Fibroblast of lung (primary cell): ENCODE data around the gene MAP4K2.
A peak's percentile ranks its signal among the peaks of the same experiment; 100 is the strongest.

ENCODE experiments used
- EZH2 ChIP-seq: IDR thresholded peaks from 2 replicates; pipeline ENCODE4 v1.5.1; 2012; ENCODE audit warnings: low read length, control low read depth, mild to moderate bottlenecking; ENCODE audit errors: missing control alignments
- TF ChIP-seq, protein P1 (sequence below), 2 donors: IDR thresholded peaks in 1 of 2; conservative IDR thresholded peaks in 1 of 2; 1 replicate in 1 of 2; 2 replicates in 1 of 2; pipeline ENCODE4 v1.5.1; 2011 to 2012; ENCODE audit warnings: low read length in 2 of 2, control low read depth in 1 of 2, inconsistent platforms in 1 of 2, low read depth in 1 of 2, mild to moderate bottlenecking in 1 of 2

GRCh38 chr11:64743591-64744543 is 59.1 kb downstream of the MAP4K2 start, which contains the start of gene RASGRP2:
- TF ChIP-seq, protein P1, sequence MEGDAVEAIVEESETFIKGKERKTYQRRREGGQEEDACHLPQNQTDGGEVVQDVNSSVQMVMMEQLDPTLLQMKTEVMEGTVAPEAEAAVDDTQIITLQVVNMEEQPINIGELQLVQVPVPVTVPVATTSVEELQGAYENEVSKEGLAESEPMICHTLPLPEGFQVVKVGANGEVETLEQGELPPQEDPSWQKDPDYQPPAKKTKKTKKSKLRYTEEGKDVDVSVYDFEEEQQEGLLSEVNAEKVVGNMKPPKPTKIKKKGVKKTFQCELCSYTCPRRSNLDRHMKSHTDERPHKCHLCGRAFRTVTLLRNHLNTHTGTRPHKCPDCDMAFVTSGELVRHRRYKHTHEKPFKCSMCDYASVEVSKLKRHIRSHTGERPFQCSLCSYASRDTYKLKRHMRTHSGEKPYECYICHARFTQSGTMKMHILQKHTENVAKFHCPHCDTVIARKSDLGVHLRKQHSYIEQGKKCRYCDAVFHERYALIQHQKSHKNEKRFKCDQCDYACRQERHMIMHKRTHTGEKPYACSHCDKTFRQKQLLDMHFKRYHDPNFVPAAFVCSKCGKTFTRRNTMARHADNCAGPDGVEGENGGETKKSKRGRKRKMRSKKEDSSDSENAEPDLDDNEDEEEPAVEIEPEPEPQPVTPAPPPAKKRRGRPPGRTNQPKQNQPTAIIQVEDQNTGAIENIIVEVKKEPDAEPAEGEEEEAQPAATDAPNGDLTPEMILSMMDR (conservative IDR thresholded peaks at IDR 0.05 in 1 of 2, IDR thresholded peaks at IDR 0.05 in 1 of 2; ENCODE audit: low read depth in 1 of 2, low read length in 2 of 2): peak; percentile 45
- peak; percentile 98 for TF ChIP-seq EZH2
